Skeletal muscle satellite cell (primary cell): ENCODE data around the gene DPP6.

ENCODE experiments used
- H3K27me3 ChIP-seq: 2 replicates; pipeline ENCODE4 v1.7.0; 2013; ENCODE audit warnings: low read length; ENCODE audit not compliant: control insufficient read depth, insufficient read depth
- H3K36me3 ChIP-seq: 2 replicates; pipeline ENCODE4 v1.7.0; 2013; ENCODE audit warnings: mild to moderate bottlenecking, control low read depth, low read length; ENCODE audit not compliant: insufficient read depth
- H3K4me1 ChIP-seq: 2 replicates; pipeline ENCODE4 v1.7.0; 2013; ENCODE audit warnings: low read length; ENCODE audit not compliant: control insufficient read depth, insufficient read depth
- H3K4me2 ChIP-seq: 2 replicates; pipeline ENCODE4 v1.7.0; 2013; ENCODE audit warnings: mild to moderate bottlenecking, low read length
- H3K4me3 ChIP-seq: 2 replicates; pipeline ENCODE4 v1.7.0; 2013; ENCODE audit warnings: low read length
- H3K9ac ChIP-seq: 2 replicates; pipeline ENCODE4 v1.7.0; 2013; ENCODE audit warnings: mild to moderate bottlenecking, low read depth, low read length, moderate library complexity
- H3K9me3 ChIP-seq: replicated peaks from 2 replicates; pipeline ENCODE4 v1.7.0; 2013; ENCODE audit warnings: mild to moderate bottlenecking, control low read depth, low read length

DPP6 gene

GRCh38 chr7:154640917-154641316 is 588.7 kb downstream of the DPP6 start:
- Histone ChIP-seq H3K9ac (no peak overlapping the region), H3K27me3 (no peaks in the 10 kb centered on the region), H3K4me1 (no peaks in the 10 kb centered on the region), H3K9me3 (peaks cover 11% of the 10 kb centered on the region), H3K36me3 (no peaks in the 10 kb centered on the region), H3K4me3 (no peak overlapping the region), H3K4me2 (no peak overlapping the region)

GRCh38 chr7:154644366-154644765 is 592.2 kb downstream of the DPP6 start:
- no peaks in the 10 kb centered on the region for H3K4me1 ChIP-seq
- no peak overlapping the region for H3K4me3 ChIP-seq
- peaks cover 3% of the 10 kb centered on the region for H3K9me3 ChIP-seq
- H3K9ac ChIP-seq = no peak overlapping the region
- no peak overlapping the region for H3K4me2 ChIP-seq
- no peaks in the 10 kb centered on the region for H3K27me3 ChIP-seq
- no peaks in the 10 kb centered on the region for H3K36me3 ChIP-seq

GRCh38 chr7:154646126-154647013 is 594.2 kb downstream of the DPP6 start:
- Histone ChIP-seq H3K9me3 (peaks cover 8% of the 10 kb centered on the region), H3K36me3 (no peaks in the 10 kb centered on the region), H3K4me1 (no peaks in the 10 kb centered on the region), H3K4me2 (no peak overlapping the region), H3K4me3 (no peak overlapping the region), H3K27me3 (no peaks in the 10 kb centered on the region), H3K9ac (no peak overlapping the region)

GRCh38 chr7:154647625-154648024 is 595.4 kb downstream of the DPP6 start:
- no peaks in the 10 kb centered on the region for H3K36me3 ChIP-seq
- no peaks in the 10 kb centered on the region for H3K4me1 ChIP-seq
- no peak overlapping the region for H3K4me3 ChIP-seq
- peaks cover 8% of the 10 kb centered on the region for H3K9me3 ChIP-seq
- no peak overlapping the region for H3K4me2 ChIP-seq
- no peaks in the 10 kb centered on the region for H3K27me3 ChIP-seq
- no peak overlapping the region for H3K9ac ChIP-seq

GRCh38 chr7:154649015-154649414 is 596.8 kb downstream of the DPP6 start:
- Histone ChIP-seq H3K9me3 (peaks cover 11% of the 10 kb centered on the region), H3K4me2 (no peak overlapping the region), H3K4me1 (no peaks in the 10 kb centered on the region), H3K27me3 (no peaks in the 10 kb centered on the region), H3K4me3 (no peak overlapping the region), H3K36me3 (no peaks in the 10 kb centered on the region), H3K9ac (no peak overlapping the region)

GRCh38 chr7:154649434-154649833 is 597.2 kb downstream of the DPP6 start:
- no peaks in the 10 kb centered on the region for H3K27me3 ChIP-seq
- H3K4me1 ChIP-seq = no peaks in the 10 kb centered on the region
- peaks cover 11% of the 10 kb centered on the region for H3K9me3 ChIP-seq

GRCh38 chr7:154650275-154650674 is 598.1 kb downstream of the DPP6 start:
- Histone ChIP-seq H3K36me3 (no peaks in the 10 kb centered on the region), H3K9me3 (peaks cover 11% of the 10 kb centered on the region), H3K4me1 (no peaks in the 10 kb centered on the region), H3K4me2 (no peak overlapping the region), H3K9ac (no peak overlapping the region), H3K27me3 (no peaks in the 10 kb centered on the region), H3K4me3 (no peak overlapping the region)

More at GRCh38 chr7:154649434-154649833, 597.2 kb downstream of the DPP6 start:
- Histone ChIP-seq H3K4me2 (no peak overlapping the region), H3K36me3 (no peaks in the 10 kb centered on the region), H3K9ac (no peak overlapping the region), H3K4me3 (no peak overlapping the region)

- Histone ChIP-seq H3K9me3 (peaks cover 11% of the 10 kb centered on the region), H3K4me2 (no peak overlapping the region), H3K9ac (no peak overlapping the region), H3K36me3 (no peaks in the 10 kb centered on the region), H3K27me3 (no peaks in the 10 kb centered on the region), H3K4me1 (no peaks in the 10 kb centered on the region), H3K4me3 (no peak overlapping the region)
Observed at GRCh38 chr7:154651501-154651900, 599.3 kb downstream of the DPP6 start.

- Histone ChIP-seq H3K4me2 (no peak overlapping the region), H3K9me3 (peaks cover 8% of the 10 kb centered on the region), H3K27me3 (no peaks in the 10 kb centered on the region), H3K36me3 (no peaks in the 10 kb centered on the region), H3K4me3 (no peak overlapping the region), H3K9ac (no peak overlapping the region), H3K4me1 (no peaks in the 10 kb centered on the region)
Observed at GRCh38 chr7:154652564-154652963, 600.4 kb downstream of the DPP6 start.

- Histone ChIP-seq H3K9me3 (peaks cover 8% of the 10 kb centered on the region), H3K4me3 (no peak overlapping the region), H3K9ac (no peak overlapping the region), H3K27me3 (no peaks in the 10 kb centered on the region), H3K36me3 (no peaks in the 10 kb centered on the region), H3K4me2 (no peak overlapping the region), H3K4me1 (no peaks in the 10 kb centered on the region)
Observed at GRCh38 chr7:154653281-154653680, 601.1 kb downstream of the DPP6 start.

GRCh38 chr7:154656618-154657017 is 604.4 kb downstream of the DPP6 start:
- Histone ChIP-seq H3K36me3 (no peaks in the 10 kb centered on the region), H3K4me2 (no peak overlapping the region), H3K9me3 (peaks cover 16% of the 10 kb centered on the region), H3K9ac (no peak overlapping the region), H3K4me3 (no peak overlapping the region), H3K4me1 (no peaks in the 10 kb centered on the region), H3K27me3 (no peaks in the 10 kb centered on the region)

- Histone ChIP-seq H3K9ac (no peak overlapping the region), H3K4me2 (no peak overlapping the region), H3K9me3 (peaks cover 4% of the 10 kb centered on the region), H3K27me3 (no peaks in the 10 kb centered on the region), H3K4me1 (no peaks in the 10 kb centered on the region), H3K36me3 (no peaks in the 10 kb centered on the region), H3K4me3 (no peak overlapping the region)
Observed at GRCh38 chr7:154666768-154667167, 614.6 kb downstream of the DPP6 start.
